ENCODE results near the gene OS9. TPM values are rescaled to one million over a fixed set of nuclear protein-coding genes. Genes with fewer than 3 reads are reported as not detected.

Gene OS9
- total RNA-seq = 113 and 651 TPM in 2 replicates

GRCh38 chr12:57693659-57694458 is at the start of gene OS9:
TSS of gene OS9 (plus strand) at chr12:57694132. CDS start at chr12:57694162, 30 bp downstream.

GRCh38 chr12:57738661-57739237 is 44.8 kb downstream of the OS9 start, which contains the start of gene AGAP2:
TSS of gene AGAP2 (minus strand) at chr12:57738742. CDS start at chr12:57738246, 496 bp downstream.

GRCh38 chr12:57744777-57745484 is 51.0 kb downstream of the OS9 start, which contains the start of gene TSPAN31:
TSS of gene TSPAN31 (plus strand) at chr12:57745039. CDS start at chr12:57745155, 116 bp downstream.

GRCh38 chr12:57751788-57752667 is 58.1 kb downstream of the OS9 start, which contains the start of gene CDK4:
TSS of gene CDK4 (minus strand) at chr12:57752310. CDS start at chr12:57751717, 593 bp downstream.

GRCh38 chr12:57754411-57755193 is 60.7 kb downstream of the OS9 start, which contains the start of gene MARCHF9:
TSS of gene MARCHF9 (plus strand) at chr12:57755103. CDS start at chr12:57755529, 426 bp downstream.

GRCh38 chr12:57766464-57767304 is 72.8 kb downstream of the OS9 start, which contains the start of gene CYP27B1:
TSS of gene CYP27B1 (minus strand) at chr12:57767078. CDS start at chr12:57767041, 37 bp downstream.

Other genes with a start within 250 kb of the OS9 start
- gene INHBE, start 238.8 kb upstream of the OS9 start, total RNA-seq = 0.43 and 5.7 TPM in 2 replicates
- gene GLI1, start 234.3 kb upstream of the OS9 start, total RNA-seq = 1.1 and 1.3 TPM in 2 replicates
- gene ARHGAP9, start 214.3 kb upstream of the OS9 start, total RNA-seq = 0.14 and 0.66 TPM in 2 replicates
- 174 and 327 TPM in 2 replicates for gene MARS1, start 206.1 kb upstream of the OS9 start, total RNA-seq
- gene DDIT3, start 173.6 kb upstream of the OS9 start, total RNA-seq = 12.7 and 433 TPM in 2 replicates
- 7.0 and 12.5 TPM in 2 replicates for gene MBD6, start 171.3 kb upstream of the OS9 start, total RNA-seq
- gene DCTN2, start 146.9 kb upstream of the OS9 start, total RNA-seq = 106 and 107 TPM in 2 replicates
- under 0.01 and 0.14 TPM in 2 replicates for gene KIF5A, start 144.1 kb upstream of the OS9 start, total RNA-seq
- gene PIP4K2C, start 102.9 kb upstream of the OS9 start, total RNA-seq = 30.6 and 31.4 TPM in 2 replicates
- 21.2 and 22.5 TPM in 2 replicates for gene DTX3, start 89.3 kb upstream of the OS9 start, total RNA-seq
- 9.0 and 9.8 TPM in 2 replicates for gene ARHGEF25, start 82.7 kb upstream of the OS9 start, total RNA-seq
- gene B4GALNT1, start 60.9 kb upstream of the OS9 start, total RNA-seq = 2.8 and 5.3 TPM in 2 replicates
- 0.22 and 0.29 TPM in 2 replicates for gene AGAP2, start 44.6 kb downstream of the OS9 start, total RNA-seq
- 34.6 and 44.8 TPM in 2 replicates for gene TSPAN31, start 50.9 kb downstream of the OS9 start, total RNA-seq
- gene CDK4, start 58.2 kb downstream of the OS9 start, total RNA-seq = 301 and 304 TPM in 2 replicates
- gene MARCHF9, start 61.0 kb downstream of the OS9 start, total RNA-seq = 1.6 and 5.3 TPM in 2 replicates
- gene CYP27B1, start 72.9 kb downstream of the OS9 start, total RNA-seq = 1.1 and 2.3 TPM in 2 replicates
- 12.5 and 12.7 TPM in 2 replicates for gene METTL1, start 78.0 kb downstream of the OS9 start, total RNA-seq
- gene EEF1AKMT3, start 78.5 kb downstream of the OS9 start, total RNA-seq = 8.9 and 9.4 TPM in 2 replicates
- 18.2 and 19.5 TPM in 2 replicates for gene TSFM, start 88.7 kb downstream of the OS9 start, total RNA-seq
- gene AVIL, start 124.6 kb downstream of the OS9 start, total RNA-seq = 1.3 and 3.1 TPM in 2 replicates
- gene CTDSP2, start 152.6 kb downstream of the OS9 start, total RNA-seq = 102 and 186 TPM in 2 replicates
- gene ATP23, start 247.4 kb downstream of the OS9 start, total RNA-seq = 0.66 and 5.9 TPM in 2 replicates

Data from placental pericyte (primary cell).